ENCODE results near the gene C4orf17.

Gene C4orf17

DNA sequence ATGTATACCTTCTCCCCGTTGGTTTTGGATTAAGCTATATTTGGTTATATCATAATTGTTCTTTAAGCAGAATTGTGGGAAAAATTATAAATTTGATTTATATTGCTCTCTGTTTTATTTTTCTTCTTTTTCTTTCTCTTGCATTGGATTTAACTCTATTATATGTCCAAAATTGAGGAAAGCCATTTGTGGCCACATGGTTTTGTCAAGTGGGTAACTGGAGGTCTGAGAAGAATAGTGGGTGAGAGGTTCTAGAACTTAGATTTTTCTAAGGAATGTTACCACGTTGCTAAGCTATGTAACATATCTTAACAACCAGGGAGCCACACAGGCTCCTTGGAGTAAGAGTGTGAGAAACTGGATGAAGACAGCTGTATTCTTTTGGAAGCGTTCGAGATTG, at the start of gene C4orf17:
TSS of gene C4orf17 (plus strand) at position 301 of the 400 bp plus-strand sequence. CDS start 2,061 bp downstream, outside the sequence.
- DNase-seq (ENCODE audit: low read depth): no peak
- no peak within 1 kb of the TSS for H3K4me3 ChIP-seq (ENCODE audit: control insufficient read depth, low read depth, low read length)
- TF ChIP-seq CTCF (conservative IDR thresholded peaks at IDR 0.05; ENCODE audit: control insufficient read depth, insufficient read depth, low read depth, low read length): no peak

DNA sequence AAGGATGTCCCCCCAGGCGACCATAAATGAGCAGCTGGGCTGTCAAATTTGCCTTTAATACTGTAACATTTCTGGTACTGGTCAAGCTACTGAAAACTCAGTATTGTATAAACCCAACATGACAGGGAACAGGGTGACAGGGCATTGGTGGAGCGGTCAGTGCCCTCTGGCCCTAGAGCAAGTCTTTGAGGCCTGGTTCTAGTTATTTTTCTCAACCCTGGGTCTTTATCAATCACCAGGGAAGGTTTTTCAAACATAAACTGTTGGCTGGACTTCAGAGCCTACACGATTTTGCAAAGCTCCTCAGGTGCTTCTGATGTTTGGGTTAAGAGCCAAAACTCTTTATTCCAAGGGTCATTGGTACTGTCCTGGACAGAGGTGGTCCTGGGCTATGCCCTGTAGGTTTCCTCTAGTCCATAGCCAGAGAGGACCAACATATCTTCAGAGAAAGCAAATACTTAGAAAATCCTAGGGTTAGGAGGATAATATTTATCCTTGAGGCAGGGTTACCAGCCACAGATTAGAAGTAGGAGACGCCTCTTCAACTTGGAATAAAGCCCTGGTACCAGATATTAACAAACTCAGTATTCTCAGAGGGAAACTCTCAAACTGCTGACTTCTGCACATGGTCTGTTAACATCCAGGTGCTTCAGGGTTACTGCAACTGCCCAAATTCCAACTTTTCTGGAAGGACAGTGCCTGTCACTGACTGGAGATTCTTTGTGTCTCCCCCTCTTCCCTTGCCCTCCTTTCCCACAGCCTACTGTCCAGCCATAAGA, 49.0 kb upstream of the C4orf17 start:
- H3K4me3 ChIP-seq (ENCODE audit: control insufficient read depth, low read depth, low read length): no peak overlapping the region
- no peak for DNase-seq (ENCODE audit: low read depth)
- no peak for TF ChIP-seq CTCF (conservative IDR thresholded peaks at IDR 0.05; ENCODE audit: control insufficient read depth, insufficient read depth, low read depth, low read length)

DNA sequence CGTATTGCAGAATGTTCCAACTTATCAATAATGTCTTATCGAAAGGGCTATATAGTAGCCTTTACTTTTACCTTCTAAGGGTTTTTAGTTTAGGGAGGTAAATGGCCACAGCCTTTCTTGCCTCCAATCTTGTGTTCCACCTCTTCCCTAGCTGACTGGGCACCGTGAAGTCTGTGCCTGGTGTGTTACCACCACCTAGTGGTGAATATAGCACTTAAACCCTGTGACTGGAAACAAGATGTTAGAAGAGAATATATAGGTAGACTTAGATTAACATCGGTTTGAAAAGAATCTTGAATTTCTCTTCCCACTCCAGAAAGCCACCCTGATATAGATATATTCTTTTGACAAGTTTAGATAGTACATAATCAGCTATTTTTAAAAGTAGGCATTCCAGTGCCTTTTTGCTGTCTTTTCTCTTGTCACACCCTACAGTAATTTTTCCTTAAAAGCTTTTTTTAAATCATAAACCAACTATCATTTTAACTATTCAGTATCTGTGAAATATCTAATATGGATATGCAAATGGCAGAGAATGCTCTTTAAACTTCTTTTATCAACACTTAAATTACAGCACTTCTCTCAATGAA, 47.9 kb upstream of the C4orf17 start:
- peak; percentile 93 for TF ChIP-seq CTCF (conservative IDR thresholded peaks at IDR 0.05; ENCODE audit: control insufficient read depth, insufficient read depth, low read depth, low read length)
- no peak overlapping the region for H3K4me3 ChIP-seq (ENCODE audit: control insufficient read depth, low read depth, low read length)
- peak; percentile 76 for DNase-seq (ENCODE audit: low read depth)

GRCh38 chr4:99463566-99463965, 47.3 kb upstream of the C4orf17 start:
- H3K4me3 ChIP-seq (ENCODE audit: control insufficient read depth, low read depth, low read length): no peak overlapping the region
- TF ChIP-seq CTCF (conservative IDR thresholded peaks at IDR 0.05; ENCODE audit: control insufficient read depth, insufficient read depth, low read depth, low read length): no peak
- DNase-seq (ENCODE audit: low read depth): no peak

DNA sequence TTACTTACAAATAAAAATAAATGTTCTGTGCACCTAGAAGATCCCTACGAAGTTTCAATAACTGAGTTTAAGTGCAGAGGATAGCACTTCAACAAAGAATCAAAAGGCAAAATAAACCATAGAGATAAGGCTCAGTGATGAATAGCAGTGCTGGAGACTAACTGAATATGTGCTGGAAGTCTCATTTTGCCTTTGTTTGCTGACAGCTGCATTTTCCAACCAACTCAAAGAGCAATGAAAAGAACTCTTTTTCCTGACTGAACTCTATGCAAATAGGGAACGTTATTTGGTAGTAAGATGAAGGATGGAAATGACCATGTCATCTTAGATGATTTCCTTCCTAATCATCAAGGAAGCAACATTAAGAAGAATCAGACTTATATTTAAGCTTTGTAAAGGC, 42.9 kb upstream of the C4orf17 start:
- H3K4me3 ChIP-seq (ENCODE audit: control insufficient read depth, low read depth, low read length): no peak overlapping the region
- no peak for TF ChIP-seq CTCF (conservative IDR thresholded peaks at IDR 0.05; ENCODE audit: control insufficient read depth, insufficient read depth, low read depth, low read length)

GRCh38 chr4:99468889-99469288, 41.9 kb upstream of the C4orf17 start:
- TF ChIP-seq CTCF (conservative IDR thresholded peaks at IDR 0.05; ENCODE audit: control insufficient read depth, insufficient read depth, low read depth, low read length): no peak

More for the DNA sequence above, 42.9 kb upstream of the C4orf17 start:
- DNase-seq (ENCODE audit: low read depth): no peak

More at GRCh38 chr4:99468889-99469288, 41.9 kb upstream of the C4orf17 start:
- peak; percentile 3 for DNase-seq (ENCODE audit: low read depth)
- no peak overlapping the region for H3K4me3 ChIP-seq (ENCODE audit: control insufficient read depth, low read depth, low read length)
